Rectal smooth muscle tissue (tissue), 1 donor: ENCODE measurements around the gene NUMB.

ENCODE experiments used
- H3K27ac ChIP-seq: one replicate; pipeline ENCODE4 v1.7.0; 2013; ENCODE audit warnings: low read depth, low read length, inconsistent platforms
- H3K27me3 ChIP-seq: one replicate; pipeline ENCODE4 v1.7.0; 2013; ENCODE audit warnings: low read length; ENCODE audit not compliant: control insufficient read depth, insufficient read depth
- H3K36me3 ChIP-seq: one replicate; pipeline ENCODE4 v1.7.0; 2013; ENCODE audit warnings: low read length; ENCODE audit not compliant: control insufficient read depth, insufficient read depth
- H3K4me1 ChIP-seq: one replicate; pipeline ENCODE4 v1.7.0; 2013; ENCODE audit warnings: low read length; ENCODE audit not compliant: control insufficient read depth, insufficient read depth
- H3K4me3 ChIP-seq: one replicate; pipeline ENCODE4 v1.7.0; 2013; ENCODE audit warnings: low read length
- H3K9ac ChIP-seq: one replicate; pipeline ENCODE4 v1.7.0; 2013; ENCODE audit warnings: low read length

NUMB gene

DNA sequence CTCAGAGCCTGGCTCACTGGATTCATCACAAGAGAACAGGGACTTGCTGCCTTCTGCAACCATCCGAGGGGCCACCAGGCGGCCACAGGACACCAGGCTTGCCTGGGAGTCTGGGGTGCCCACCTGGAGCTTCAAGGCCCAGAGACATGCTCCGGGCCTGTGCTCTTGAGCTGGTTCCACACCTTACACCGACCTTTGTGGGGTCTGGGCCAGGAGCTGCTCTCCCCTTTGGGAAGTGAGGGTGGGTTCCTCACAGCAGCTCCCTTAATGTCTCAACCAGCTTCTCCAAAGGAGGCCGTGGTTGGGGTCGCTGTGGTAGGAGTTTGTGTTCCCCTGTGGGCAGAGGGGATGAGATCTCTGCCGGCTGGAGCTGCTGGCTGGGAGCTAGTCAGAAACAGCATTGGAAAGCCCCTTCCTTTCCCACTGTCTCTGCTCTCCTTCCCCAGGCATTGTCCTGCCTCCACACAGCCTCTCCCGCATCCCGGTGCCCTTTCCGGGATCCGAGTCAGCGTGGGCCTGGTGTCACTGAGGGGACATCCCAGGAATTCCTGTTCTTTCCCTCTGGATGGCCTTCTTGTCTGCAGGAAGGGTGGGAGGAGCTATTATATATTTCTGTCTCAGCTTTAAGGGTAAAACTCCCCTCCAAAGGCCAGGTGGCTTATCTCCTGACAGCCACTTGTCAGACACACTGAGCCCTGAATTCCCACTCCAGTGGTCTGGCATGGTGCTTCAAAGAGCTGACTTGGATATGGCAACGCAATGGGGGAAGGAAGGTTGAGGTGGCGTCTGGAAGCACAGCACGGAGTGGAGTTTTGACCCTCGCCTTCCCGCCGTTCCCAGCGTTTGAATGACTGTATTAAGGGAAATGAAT, 226.1 kb downstream of the NUMB start:
- Histone ChIP-seq H3K4me1 (peaks cover 11% of the 10 kb centered on the region), H3K9ac (no peak overlapping the region), H3K27me3 (no peaks in the 10 kb centered on the region), H3K36me3 (no peaks in the 10 kb centered on the region), H3K4me3 (no peak overlapping the region), H3K27ac (no peak overlapping the region)

DNA sequence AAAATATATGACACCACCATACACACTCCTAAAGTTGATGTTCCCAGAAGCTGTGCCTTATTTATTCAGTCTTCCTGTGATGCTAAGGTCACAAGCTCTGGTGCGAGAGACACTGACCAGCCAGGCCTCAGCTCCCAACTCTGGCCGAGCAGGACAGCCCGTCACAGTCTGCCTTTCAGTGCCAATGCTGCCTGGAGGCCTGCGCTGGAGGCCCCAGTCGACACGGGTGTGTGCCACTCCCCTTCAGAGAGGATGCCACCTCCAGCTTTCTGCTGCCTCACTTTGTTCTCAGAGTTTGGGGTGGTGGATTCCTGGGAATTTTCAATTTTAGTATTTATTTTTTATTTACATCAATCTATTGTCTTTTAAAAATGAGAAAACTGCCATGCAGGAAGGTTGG, 228.3 kb downstream of the NUMB start:
- H3K9ac ChIP-seq: no peak overlapping the region
- H3K27me3 ChIP-seq: no peaks in the 10 kb centered on the region
- H3K4me3 ChIP-seq: no peak overlapping the region
- H3K36me3 ChIP-seq: no peaks in the 10 kb centered on the region
- H3K4me1 ChIP-seq: peaks cover 11% of the 10 kb centered on the region
- no peak overlapping the region for H3K27ac ChIP-seq

DNA sequence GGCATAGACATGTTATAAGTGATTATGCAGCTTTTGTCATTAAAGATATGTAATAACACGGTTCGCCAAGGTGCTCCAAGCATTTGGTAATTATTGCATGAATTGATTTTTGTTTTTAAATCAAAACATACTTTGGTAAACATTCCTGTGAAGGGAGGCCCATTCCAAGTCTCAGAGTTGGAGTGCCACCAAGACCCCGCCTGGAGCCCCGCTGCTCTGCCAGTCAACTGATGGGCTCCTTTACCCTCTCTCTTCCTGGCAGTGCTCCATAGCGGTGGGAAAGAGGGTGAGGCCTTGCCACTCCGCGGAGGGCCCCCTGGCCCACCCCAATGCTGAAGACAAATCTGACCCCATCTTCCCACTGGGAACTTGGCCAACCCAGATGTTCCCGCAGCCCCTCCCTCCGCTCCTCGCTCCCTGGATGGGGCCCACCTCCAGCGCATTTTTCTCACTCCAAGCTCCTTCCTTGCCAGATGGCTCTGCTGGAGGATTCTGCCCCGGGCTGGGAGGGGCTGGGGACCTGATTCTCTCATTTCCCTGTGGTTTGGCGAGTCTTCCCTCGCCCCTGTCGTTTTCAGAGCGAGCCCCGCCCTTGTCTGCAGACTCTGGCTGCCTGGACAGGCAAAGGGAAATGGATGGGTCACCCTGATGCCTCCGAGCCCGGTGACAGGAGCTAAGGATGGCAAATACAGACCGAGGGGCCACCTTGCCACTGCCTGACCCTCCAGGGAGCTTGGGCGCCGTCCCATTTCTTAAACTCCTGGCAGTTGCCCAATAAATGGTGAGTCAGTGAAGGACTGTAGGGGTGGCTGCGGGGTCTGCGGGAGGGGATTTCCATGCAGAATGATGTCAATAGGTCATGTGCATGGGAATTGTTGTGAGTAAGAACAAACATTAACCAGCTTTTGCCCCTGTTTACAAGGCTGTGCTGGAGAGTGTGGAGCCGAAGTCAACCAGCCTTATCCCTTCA, 230.2 kb downstream of the NUMB start:
- H3K4me1 ChIP-seq: peaks cover 11% of the 10 kb centered on the region
- H3K27ac ChIP-seq: peak overlapping the region; percentile 50
- H3K9ac ChIP-seq: no peak overlapping the region
- H3K27me3 ChIP-seq: no peaks in the 10 kb centered on the region
- no peak overlapping the region for H3K4me3 ChIP-seq
- no peaks in the 10 kb centered on the region for H3K36me3 ChIP-seq

DNA sequence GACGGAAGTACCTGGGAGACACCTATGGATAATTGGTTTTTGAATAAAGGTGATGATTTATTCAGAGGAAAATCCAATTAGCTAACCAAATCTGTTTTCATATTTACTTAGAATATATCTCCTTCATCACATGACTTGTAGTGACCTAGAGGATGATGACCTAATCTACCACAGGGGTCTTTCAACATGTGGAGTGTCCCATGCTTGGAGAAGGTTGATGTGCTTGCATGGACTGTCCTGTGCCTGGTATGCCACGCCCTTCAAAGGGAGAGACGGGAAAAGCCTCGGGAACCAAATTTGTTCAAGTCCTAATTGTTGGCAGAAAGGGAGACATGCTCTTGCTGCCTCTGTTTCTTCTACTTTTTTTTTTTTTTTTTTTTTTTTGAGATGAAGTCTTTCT, 232.8 kb downstream of the NUMB start:
- H3K4me3 ChIP-seq: no peak overlapping the region
- peaks cover 11% of the 10 kb centered on the region for H3K4me1 ChIP-seq
- H3K27ac ChIP-seq: no peak overlapping the region
- H3K27me3 ChIP-seq: no peaks in the 10 kb centered on the region
- H3K9ac ChIP-seq: no peak overlapping the region
- peaks cover 4% of the 10 kb centered on the region for H3K36me3 ChIP-seq
